Measurements from ENCODE around the gene ZNF638. TPM values are rescaled to one million over a fixed set of nuclear protein-coding genes. Genes with fewer than 3 reads are reported as not detected.

ZNF638 gene
- total RNA-seq, 1 donor from 2014 or later = 91.7 TPM

- no peak for FAIRE-seq
Observed at GRCh38 chr2:71340176-71340575, 8.6 kb downstream of the ZNF638 start.

GRCh38 chr2:71341645-71342044 is 10.1 kb downstream of the ZNF638 start:
- H3K9ac ChIP-seq (ENCODE audit: low read length) = no peak overlapping the region
- H2AFZ ChIP-seq (ENCODE audit: low read depth, low read length) = no peak overlapping the region
- no peaks in the 10 kb centered on the region for H3K9me3 ChIP-seq (ENCODE audit: insufficient read depth, low read depth, low read length)
- no peak for FAIRE-seq
- H3K4me1 ChIP-seq (ENCODE audit: insufficient read depth, low read length) = no peaks in the 10 kb centered on the region
- no peaks in the 10 kb centered on the region for H3K27me3 Mint-ChIP-seq (ENCODE audit: low read depth, unreplicated experiment)
- peaks cover 2% of the 10 kb centered on the region for H3K36me3 ChIP-seq (ENCODE audit: insufficient read depth, low read length)
- H4K20me1 ChIP-seq (ENCODE audit: insufficient read depth, low read length) = peaks cover 98% of the 10 kb centered on the region
- peaks cover 14% of the 10 kb centered on the region for H3K4me1 Mint-ChIP-seq (ENCODE audit: low read depth, unreplicated experiment)
- H3K9me3 Mint-ChIP-seq (ENCODE audit: unreplicated experiment) = no peaks in the 10 kb centered on the region
- no peaks in the 10 kb centered on the region for H3K36me3 Mint-ChIP-seq (ENCODE audit: low read depth, unreplicated experiment)
- TF ChIP-seq CTCF (IDR thresholded peaks at IDR 0.05; ENCODE audit: insufficient read depth, low read depth, low read length) (no peak), EZH2 (IDR thresholded peaks at IDR 0.05; ENCODE audit: insufficient read depth, low read length) (no peak)
- no peak overlapping the region for H3K4me3 Mint-ChIP-seq (ENCODE audit: unreplicated experiment)
- peaks cover 100% of the 10 kb centered on the region for H3K79me2 ChIP-seq (ENCODE audit: insufficient read depth, low read length)
- H3K27me3 ChIP-seq (ENCODE audit: insufficient read depth, low read length) = no peaks in the 10 kb centered on the region
- no peak overlapping the region for H3K27ac ChIP-seq (ENCODE audit: low read depth, low read length)
- H3K27ac Mint-ChIP-seq (ENCODE audit: unreplicated experiment) = no peak overlapping the region
- DNase-seq (ENCODE audit: low read depth) = no peak
- no peak overlapping the region for H3K4me2 ChIP-seq (ENCODE audit: low read length)
- no peak overlapping the region for H3K4me3 ChIP-seq (ENCODE audit: insufficient read depth, low read depth, low read length)

More at GRCh38 chr2:71340176-71340575, 8.6 kb downstream of the ZNF638 start:
- no peak for DNase-seq (ENCODE audit: low read depth)
- Histone ChIP-seq H3K27me3 (ENCODE audit: insufficient read depth, low read length) (no peaks in the 10 kb centered on the region), H3K9me3 (ENCODE audit: insufficient read depth, low read depth, low read length) (no peaks in the 10 kb centered on the region), H3K4me2 (ENCODE audit: low read length) (no peak overlapping the region), H3K9ac (ENCODE audit: low read length) (no peak overlapping the region), H2AFZ (ENCODE audit: low read depth, low read length) (no peak overlapping the region), H3K27ac (ENCODE audit: low read depth, low read length) (no peak overlapping the region), H3K79me2 (ENCODE audit: insufficient read depth, low read length) (peaks cover 100% of the 10 kb centered on the region), H3K36me3 (ENCODE audit: insufficient read depth, low read length) (peaks cover 2% of the 10 kb centered on the region), H3K4me1 (ENCODE audit: insufficient read depth, low read length) (peaks cover 3% of the 10 kb centered on the region), H3K4me3 (ENCODE audit: insufficient read depth, low read depth, low read length) (no peak overlapping the region), H4K20me1 (ENCODE audit: insufficient read depth, low read length) (peaks cover 95% of the 10 kb centered on the region)
- H3K27me3 Mint-ChIP-seq (ENCODE audit: low read depth, unreplicated experiment) = no peaks in the 10 kb centered on the region
- no peak overlapping the region for H3K4me3 Mint-ChIP-seq (ENCODE audit: unreplicated experiment)
- H3K9me3 Mint-ChIP-seq (ENCODE audit: unreplicated experiment) = no peaks in the 10 kb centered on the region
- peaks cover 14% of the 10 kb centered on the region for H3K4me1 Mint-ChIP-seq (ENCODE audit: low read depth, unreplicated experiment)
- no peak overlapping the region for H3K27ac Mint-ChIP-seq (ENCODE audit: unreplicated experiment)
- no peaks in the 10 kb centered on the region for H3K36me3 Mint-ChIP-seq (ENCODE audit: low read depth, unreplicated experiment)
- TF ChIP-seq CTCF (IDR thresholded peaks at IDR 0.05; ENCODE audit: insufficient read depth, low read depth, low read length) (no peak), EZH2 (IDR thresholded peaks at IDR 0.05; ENCODE audit: insufficient read depth, low read length) (no peak)

GRCh38 chr2:71346065-71346464 is 14.5 kb downstream of the ZNF638 start:
- FAIRE-seq (no peak), DNase-seq (ENCODE audit: low read depth) (no peak)
- Histone ChIP-seq H3K27ac (ENCODE audit: low read depth, low read length) (no peak overlapping the region), H3K9ac (ENCODE audit: low read length) (no peak overlapping the region), H3K4me2 (ENCODE audit: low read length) (no peak overlapping the region), H3K4me1 (ENCODE audit: insufficient read depth, low read length) (no peaks in the 10 kb centered on the region), H3K4me3 (ENCODE audit: insufficient read depth, low read depth, low read length) (no peak overlapping the region), H3K27me3 (ENCODE audit: insufficient read depth, low read length) (no peaks in the 10 kb centered on the region), H3K79me2 (ENCODE audit: insufficient read depth, low read length) (peaks cover 100% of the 10 kb centered on the region), H2AFZ (ENCODE audit: low read depth, low read length) (no peak overlapping the region), H3K9me3 (ENCODE audit: insufficient read depth, low read depth, low read length) (no peaks in the 10 kb centered on the region), H4K20me1 (ENCODE audit: insufficient read depth, low read length) (peaks cover 98% of the 10 kb centered on the region), H3K36me3 (ENCODE audit: insufficient read depth, low read length) (peaks cover 15% of the 10 kb centered on the region)
- H3K27ac Mint-ChIP-seq (ENCODE audit: unreplicated experiment) = no peak overlapping the region
- no peak overlapping the region for H3K4me3 Mint-ChIP-seq (ENCODE audit: unreplicated experiment)
- no peaks in the 10 kb centered on the region for H3K9me3 Mint-ChIP-seq (ENCODE audit: unreplicated experiment)
- no peaks in the 10 kb centered on the region for H3K27me3 Mint-ChIP-seq (ENCODE audit: low read depth, unreplicated experiment)
- TF ChIP-seq EZH2 (IDR thresholded peaks at IDR 0.05; ENCODE audit: insufficient read depth, low read length) (no peak), CTCF (IDR thresholded peaks at IDR 0.05; ENCODE audit: insufficient read depth, low read depth, low read length) (no peak)
- no peaks in the 10 kb centered on the region for H3K4me1 Mint-ChIP-seq (ENCODE audit: low read depth, unreplicated experiment)
- peaks cover 13% of the 10 kb centered on the region for H3K36me3 Mint-ChIP-seq (ENCODE audit: low read depth, unreplicated experiment)
